Measurements from ENCODE around the gene ARHGAP26.

- no peak for TF ChIP-seq CTCF (IDR thresholded peaks at IDR 0.05)
- no peak for TF ChIP-seq POLR2A (IDR thresholded peaks at IDR 0.05)
Observed at GRCh38 chr5:142957528-142957927, 187.4 kb downstream of the ARHGAP26 start.
